OCI-LY3 (cell line): ENCODE results near the gene HPS1.

Source experiments
- EZH2phosphoT487 ChIP-seq: fragments of 200-600 bp; shearing (Covaris generic); IDR thresholded peaks from 2 replicates; pipeline ENCODE4 v1.6.1; 2018; ENCODE audit warnings: antibody characterized with exemption, mixed run types, low read depth
- TF ChIP-seq, protein P1 (sequence below): fragments of 200-600, 300-600 bp; sonication (generic); IDR thresholded peaks from 2 replicates; pipeline ENCODE4 v1.5.1; 2014; ENCODE audit warnings: antibody characterized with exemption, low read length, low read depth

DNA sequence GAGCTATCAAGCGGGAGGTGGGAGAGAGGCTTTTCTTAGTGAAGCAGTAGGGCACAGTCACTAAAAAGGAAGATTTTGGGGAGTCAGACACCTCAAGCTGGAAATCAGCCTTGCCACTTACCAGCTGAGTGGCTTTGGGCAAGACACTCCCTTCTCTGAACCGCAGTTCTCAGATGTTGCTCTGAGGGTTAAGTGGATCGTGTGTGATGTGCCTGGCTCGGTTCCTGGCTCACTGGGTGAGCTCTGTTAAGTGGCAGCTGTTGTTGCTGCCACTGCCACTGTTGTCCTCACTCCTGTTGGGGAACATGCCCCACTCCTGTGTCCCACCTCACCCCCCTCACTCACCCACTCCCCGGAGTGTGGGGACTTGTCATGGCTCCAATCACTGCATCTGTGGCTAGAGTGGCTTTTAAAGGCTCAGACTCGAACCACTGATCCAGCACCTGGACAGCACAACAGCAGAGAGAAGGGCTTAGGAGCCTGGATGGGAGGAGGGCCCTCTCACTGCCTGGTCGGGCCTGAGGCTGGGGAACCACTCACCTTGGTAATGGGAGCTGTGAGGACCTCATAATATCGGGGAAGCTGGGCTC is 51.8 kb downstream of the HPS1 start:
- TF ChIP-seq, protein P1, sequence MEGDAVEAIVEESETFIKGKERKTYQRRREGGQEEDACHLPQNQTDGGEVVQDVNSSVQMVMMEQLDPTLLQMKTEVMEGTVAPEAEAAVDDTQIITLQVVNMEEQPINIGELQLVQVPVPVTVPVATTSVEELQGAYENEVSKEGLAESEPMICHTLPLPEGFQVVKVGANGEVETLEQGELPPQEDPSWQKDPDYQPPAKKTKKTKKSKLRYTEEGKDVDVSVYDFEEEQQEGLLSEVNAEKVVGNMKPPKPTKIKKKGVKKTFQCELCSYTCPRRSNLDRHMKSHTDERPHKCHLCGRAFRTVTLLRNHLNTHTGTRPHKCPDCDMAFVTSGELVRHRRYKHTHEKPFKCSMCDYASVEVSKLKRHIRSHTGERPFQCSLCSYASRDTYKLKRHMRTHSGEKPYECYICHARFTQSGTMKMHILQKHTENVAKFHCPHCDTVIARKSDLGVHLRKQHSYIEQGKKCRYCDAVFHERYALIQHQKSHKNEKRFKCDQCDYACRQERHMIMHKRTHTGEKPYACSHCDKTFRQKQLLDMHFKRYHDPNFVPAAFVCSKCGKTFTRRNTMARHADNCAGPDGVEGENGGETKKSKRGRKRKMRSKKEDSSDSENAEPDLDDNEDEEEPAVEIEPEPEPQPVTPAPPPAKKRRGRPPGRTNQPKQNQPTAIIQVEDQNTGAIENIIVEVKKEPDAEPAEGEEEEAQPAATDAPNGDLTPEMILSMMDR: no peak
- no peak for TF ChIP-seq EZH2phosphoT487
